Neural progenitor cell (in vitro differentiated cells): ENCODE measurements around the gene NFATC2IP.

Experiments used
- EZH2 ChIP-seq: fragments of 200-600 bp; sonication (generic); IDR thresholded peaks from 2 replicates; pipeline ENCODE4 v1.6.1; 2017; ENCODE audit warnings: antibody characterized with exemption, mild to moderate bottlenecking, moderate library complexity
- EZH2phosphoT487 ChIP-seq: fragments of 200-600 bp; sonication (generic); IDR thresholded peaks from 2 replicates; pipeline ENCODE4 v1.6.1; 2017; ENCODE audit warnings: antibody characterized with exemption
- TF ChIP-seq, protein P1 (sequence below): fragments of 200-600 bp; sonication (generic); IDR thresholded peaks from 2 replicates; pipeline ENCODE4 v1.5.1; 2017; ENCODE audit warnings: antibody characterized with exemption, mild to moderate bottlenecking

GRCh38 chr16:29011851-29012250 is 61.1 kb downstream of the NFATC2IP start:
- TF ChIP-seq, protein P1, sequence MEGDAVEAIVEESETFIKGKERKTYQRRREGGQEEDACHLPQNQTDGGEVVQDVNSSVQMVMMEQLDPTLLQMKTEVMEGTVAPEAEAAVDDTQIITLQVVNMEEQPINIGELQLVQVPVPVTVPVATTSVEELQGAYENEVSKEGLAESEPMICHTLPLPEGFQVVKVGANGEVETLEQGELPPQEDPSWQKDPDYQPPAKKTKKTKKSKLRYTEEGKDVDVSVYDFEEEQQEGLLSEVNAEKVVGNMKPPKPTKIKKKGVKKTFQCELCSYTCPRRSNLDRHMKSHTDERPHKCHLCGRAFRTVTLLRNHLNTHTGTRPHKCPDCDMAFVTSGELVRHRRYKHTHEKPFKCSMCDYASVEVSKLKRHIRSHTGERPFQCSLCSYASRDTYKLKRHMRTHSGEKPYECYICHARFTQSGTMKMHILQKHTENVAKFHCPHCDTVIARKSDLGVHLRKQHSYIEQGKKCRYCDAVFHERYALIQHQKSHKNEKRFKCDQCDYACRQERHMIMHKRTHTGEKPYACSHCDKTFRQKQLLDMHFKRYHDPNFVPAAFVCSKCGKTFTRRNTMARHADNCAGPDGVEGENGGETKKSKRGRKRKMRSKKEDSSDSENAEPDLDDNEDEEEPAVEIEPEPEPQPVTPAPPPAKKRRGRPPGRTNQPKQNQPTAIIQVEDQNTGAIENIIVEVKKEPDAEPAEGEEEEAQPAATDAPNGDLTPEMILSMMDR, result no peak
- TF ChIP-seq EZH2 (no peak), EZH2phosphoT487 (no peak)
